ENCODE data around the gene PFN3. TPM values are rescaled to one million over a fixed set of nuclear protein-coding genes. Genes with fewer than 3 reads are reported as not detected.

Gene PFN3
- total and polyA plus RNA-seq, 2 of the 13 experiments (the other 11 are each of a cell fraction or from before 2014, with no cell fraction given): not detected

- Histone ChIP-seq H3K79me2 (ENCODE audit: insufficient read depth, low read length) (no peaks in the 10 kb centered on the region), H3K9me3 (ENCODE audit: low read length) (no peaks in the 10 kb centered on the region), H3K4me1 (ENCODE audit: insufficient read depth, low read length) (peaks cover 34% of the 10 kb centered on the region), H3K27me3 (ENCODE audit: control insufficient read depth in 1 of 2, insufficient read depth in 2 of 2, low read length in 2 of 2) (peaks cover 4 to 50% of the 10 kb centered on the region in 2 experiments; a peak in 3 of 5 replicates), H3K4me3 (replicated peaks in 1 of 3; ENCODE audit: insufficient read depth in 1 of 3, low read depth in 2 of 3, low read length in 3 of 3) (no peak overlapping the region), H3K9ac (ENCODE audit: insufficient read depth, low read depth, low read length) (no peak overlapping the region), H3K36me3 (replicated peaks in 1 of 2; ENCODE audit: control insufficient read depth in 1 of 2, insufficient read depth in 2 of 2, low read length in 2 of 2) (no peaks in the 10 kb centered on the region), H2AFZ (ENCODE audit: low read length) (no peak overlapping the region), H3K4me2 (ENCODE audit: low read depth, low read length) (no peak overlapping the region), H4K20me1 (ENCODE audit: insufficient read depth, low read length) (no peaks in the 10 kb centered on the region), H3K27ac (ENCODE audit: extremely low read length, insufficient read depth, low read length) (no peak overlapping the region)
- 45% methylated on average over 1 of the region's 1 CpG for WGBS (ENCODE audit: low lambda C conversion rate)
- intact Hi-C loops (cut with micrococcal nuclease; ENCODE audit: unreplicated experiment) (no loop called here), in situ Hi-C loops (cut with HindIII; ENCODE audit: extremely low pct_ligation_motif_present, low pct_unique_long_range_greater_than_20kb) (no loop called here)
- TF ChIP-seq ZNF274 (CRISPR knock-in tag; IDR thresholded peaks at IDR 0.05): no peak
- TF ChIP-seq ZNF768 (CRISPR knock-in tag; IDR thresholded peaks at IDR 0.05): peak; percentile 80
- no peak for TF ChIP-seq MED8 (CRISPR knock-in tag; IDR thresholded peaks at IDR 0.05; ENCODE audit: insufficient replicate concordance)
- FAIRE-seq (no peak), ATAC-seq (no peak), DNase-seq (ENCODE audit: low spot score) (no peak)
- ChIA-PET POLR2A (interaction anchor here (1.4 to 7.3 kb wide), 3 partner anchors 15 to 55 kb away, joined by 3 to 79 read pairs (median 5); partner anchors contain the start of gene GRK6), CTCF (ENCODE audit: low intra/inter-chr PET ratio, low total read pairs) (no interaction called here)
- no TSS peak for BruUV-seq (replicated peaks)
Observed at GRCh38 chr5:177393206-177393765, 7.2 kb downstream of the PFN3 start.

- DNase-seq (ENCODE audit: low spot score) (no peak), ATAC-seq (no peak), FAIRE-seq (no peak)
- BruUV-seq (replicated peaks): no TSS peak
- H3K79me2 ChIP-seq (ENCODE audit: insufficient read depth, low read length): no peaks in the 10 kb centered on the region
- intact Hi-C loops (cut with micrococcal nuclease; ENCODE audit: unreplicated experiment) (no loop called here), in situ Hi-C loops (cut with HindIII; ENCODE audit: extremely low pct_ligation_motif_present, low pct_unique_long_range_greater_than_20kb) (no loop called here)
- H3K27ac ChIP-seq (ENCODE audit: extremely low read length, insufficient read depth, low read length): no peak overlapping the region
- ChIA-PET CTCF (ENCODE audit: low intra/inter-chr PET ratio, low total read pairs) (no interaction called here), POLR2A (interaction anchor here (1.4 to 7.3 kb wide), 3 partner anchors 14 to 55 kb away, joined by 3 to 79 read pairs (median 5); partner anchors contain the start of gene GRK6)
- H3K27me3 ChIP-seq (ENCODE audit: control insufficient read depth in 1 of 2, insufficient read depth in 2 of 2, low read length in 2 of 2): peaks cover 4 to 52% of the 10 kb centered on the region in 2 experiments; a peak in 3 of 5 replicates
- H3K4me2 ChIP-seq (ENCODE audit: low read depth, low read length): no peak overlapping the region
- no peaks in the 10 kb centered on the region for H3K9me3 ChIP-seq (ENCODE audit: low read length)
- H3K4me3 ChIP-seq (replicated peaks in 1 of 3; ENCODE audit: insufficient read depth in 1 of 3, low read depth in 2 of 3, low read length in 3 of 3): no peak overlapping the region
- H3K9ac ChIP-seq (ENCODE audit: insufficient read depth, low read depth, low read length): no peak overlapping the region
- no peaks in the 10 kb centered on the region for H4K20me1 ChIP-seq (ENCODE audit: insufficient read depth, low read length)
- H3K4me1 ChIP-seq (ENCODE audit: insufficient read depth, low read length): peaks cover 34% of the 10 kb centered on the region
- H2AFZ ChIP-seq (ENCODE audit: low read length): no peak overlapping the region
- H3K36me3 ChIP-seq (replicated peaks in 1 of 2; ENCODE audit: control insufficient read depth in 1 of 2, insufficient read depth in 2 of 2, low read length in 2 of 2): no peaks in the 10 kb centered on the region
- WGBS (ENCODE audit: low lambda C conversion rate): 3% methylated on average over 4 of the region's 5 CpGs
- TF ChIP-seq ZFP82 (CRISPR knock-in tag; IDR thresholded peaks at IDR 0.05; ENCODE audit: borderline replicate concordance) (no peak), HOXA3 (CRISPR knock-in tag; IDR thresholded peaks at IDR 0.05) (no peak), HOXA7 (CRISPR knock-in tag; IDR thresholded peaks at IDR 0.05) (no peak), JARID2 (CRISPR knock-in tag; IDR thresholded peaks at IDR 0.05; ENCODE audit: insufficient replicate concordance) (no peak), NR0B2 (CRISPR knock-in tag; IDR thresholded peaks at IDR 0.05) (no peak), MTF1 (CRISPR knock-in tag; IDR thresholded peaks at IDR 0.05) (no peak), MAFG (CRISPR knock-in tag; IDR thresholded peaks at IDR 0.05) (no peak), GATAD1 (CRISPR knock-in tag; IDR thresholded peaks at IDR 0.05) (no peak), CREM (IDR thresholded peaks at IDR 0.05) (no peak), CREM (CRISPR knock-in tag; IDR thresholded peaks at IDR 0.05) (no peak)
Observed at GRCh38 chr5:177392765-177393164, 7.7 kb downstream of the PFN3 start.

Data from HepG2 (cell line).